ENCODE results near the gene ENOSF1. TPM values are rescaled to one million over a fixed set of nuclear protein-coding genes. Genes with fewer than 3 reads are reported as not detected.

The ENOSF1 gene
- total and polyA plus RNA-seq, 2 of the 4 experiments (the other 2 are of a cell fraction), result 12.2 to 12.6 TPM

- intact Hi-C loops (cut with micrococcal nuclease), result loop anchor here (5.0 to 10.0 kb wide), 2 partner anchors 57 to 179 kb away; partner anchors contain the start of gene ENOSF1
- in situ Hi-C loops (cut with MboI; ENCODE audit: low sequenced_read_pairs), result no loop called here
- dilution Hi-C loops (cut with HindIII; ENCODE audit: low sequenced_read_pairs, unreplicated experiment), result no loop called here
- Histone ChIP-seq H3K27ac (ENCODE audit: insufficient read depth, low read length) (no peak overlapping the region), H4K20me1 (ENCODE audit: insufficient read depth, low read length) (no peaks in the 10 kb centered on the region), H4K91ac (ENCODE audit: insufficient read depth, low read depth, low read length) (no peak overlapping the region), H4K8ac (ENCODE audit: low read depth in 2 of 2, low read length in 2 of 2) (no peak overlapping the region), H2BK15ac (ENCODE audit: low read depth, low read length) (no peak overlapping the region), H4K5ac (ENCODE audit: low read depth, low read length) (no peak overlapping the region), H3K14ac (replicated peaks; ENCODE audit: low read depth, low read length) (no peak overlapping the region), H2AFZ (replicated peaks; ENCODE audit: low read length, poor library complexity) (no peak overlapping the region), H2BK120ac (ENCODE audit: low read depth, low read length) (no peak overlapping the region), H2BK20ac (ENCODE audit: low read depth, low read length) (no peak overlapping the region), H2BK5ac (ENCODE audit: low read depth, low read length, poor library complexity, severe bottlenecking) (no peak overlapping the region), H3K4me2 (ENCODE audit: low read depth, low read length) (no peak overlapping the region), H3K79me1 (ENCODE audit: low read depth in 1 of 2, low read length in 2 of 2) (peaks cover 15 to 30% of the 10 kb centered on the region in 2 experiments), H3K27me3 (ENCODE audit: control insufficient read depth, insufficient read depth, low read length) (no peaks in the 10 kb centered on the region), H3K4me3 (ENCODE audit: insufficient read depth, low read depth, low read length) (no peak overlapping the region), H3K9me1 (ENCODE audit: insufficient read depth, low read length) (peaks cover 6% of the 10 kb centered on the region), H3K4ac (ENCODE audit: low read depth, low read length) (no peak overlapping the region), H3K36me3 (ENCODE audit: control insufficient read depth, insufficient read depth, low read length) (peaks cover 2% of the 10 kb centered on the region), H3K56ac (ENCODE audit: extremely low read depth, insufficient read depth, low read length) (no peak overlapping the region), H3K9me3 (ENCODE audit: control insufficient read depth, insufficient read depth, low read length) (no peaks in the 10 kb centered on the region), H3K4me1 (ENCODE audit: control insufficient read depth, insufficient read depth, low read length) (0 out of 2 replicates have a peak, but pooled peaks cover 2% of the 10 kb centered on the region), H3K9ac (ENCODE audit: low read depth, low read length) (no peak overlapping the region), H3K18ac (ENCODE audit: low read depth, low read length) (no peak overlapping the region), H2AK5ac (ENCODE audit: low read depth, low read length) (no peak overlapping the region), H3K23ac (ENCODE audit: low read depth, low read length) (no peak overlapping the region), H2AK9ac (replicated peaks; ENCODE audit: low read depth, low read length, poor library complexity) (no peak overlapping the region)
- POLR2A ChIA-PET (ENCODE audit: unreplicated experiment), result no interaction called here
- WGBS, 2 experiments (ENCODE audit: extremely low coverage in 2 of 2, insufficient read length in 1 of 2), result no CpG with 5 or more reads among the region's 6 CpGs
- BruUV-seq (replicated peaks), result no TSS peak
- TF ChIP-seq RFX5 (IDR thresholded peaks at IDR 0.05; ENCODE audit: low read depth, low read length), result no peak
- no peak for TF ChIP-seq CHD1 (IDR thresholded peaks at IDR 0.05; ENCODE audit: low read depth, low read length)
- TF ChIP-seq SMC3 (IDR thresholded peaks at IDR 0.05; ENCODE audit: low read depth, low read length), result no peak
- TF ChIP-seq MAZ (IDR thresholded peaks at IDR 0.05; ENCODE audit: borderline replicate concordance, low read depth, low read length), result no peak
- TF ChIP-seq MAFK (IDR thresholded peaks at IDR 0.05; ENCODE audit: low read depth, low read length), result no peak
- no peak for TF ChIP-seq FOS (IDR thresholded peaks at IDR 0.05; ENCODE audit: low read depth, low read length)
- TF ChIP-seq CEBPB (IDR thresholded peaks at IDR 0.05; ENCODE audit: low read depth, low read length), result no peak
- TF ChIP-seq USF2 (IDR thresholded peaks at IDR 0.05; ENCODE audit: low read depth, low read length), result no peak
- no peak for TF ChIP-seq RAD21 (IDR thresholded peaks at IDR 0.05; ENCODE audit: low read length)
- no peak for TF ChIP-seq POLR2A (IDR thresholded peaks at IDR 0.05; ENCODE audit: low read depth, low read length)
- no peak for TF ChIP-seq RCOR1 (IDR thresholded peaks at IDR 0.05; ENCODE audit: insufficient replicate concordance, low read length)
- no peak for TF ChIP-seq NFE2L2 (IDR thresholded peaks at IDR 0.05; ENCODE audit: low read depth, low read length)
- no peak for TF ChIP-seq ELK1 (IDR thresholded peaks at IDR 0.05; ENCODE audit: borderline replicate concordance, low read depth, low read length)
- no peak for TF ChIP-seq MXI1 (IDR thresholded peaks at IDR 0.05; ENCODE audit: borderline replicate concordance, low read depth, low read length)
- no peak for TF ChIP-seq CTCF (conservative IDR thresholded peaks at IDR 0.05; ENCODE audit: low read depth, low read length)
- TF ChIP-seq BHLHE40 (IDR thresholded peaks at IDR 0.05; ENCODE audit: low read depth, low read length), result no peak
- DNase-seq (no peak), ATAC-seq (ENCODE audit: low read depth) (no peak)
- CTCF ChIA-PET, result interaction anchor here (0.6 kb wide), 1 partner anchor 37 kb away, joined by 3 read pairs; no protein-coding TSS in a partner anchor
Observed at GRCh38 chr18:655445-655844, 57.0 kb downstream of the ENOSF1 start.
